GM21529 (cell line): ENCODE measurements around the gene HECTD4.
"Not testable (repeated sequence)": the region's sequence is repeated elsewhere in the genome, so short reads cannot be mapped to it uniquely, and the experiment has no call there.

Experiments
- ATAC-seq: cut with Tn5 transposase; IDR thresholded peaks from one replicate; pipeline ENCODE4 v1.9.1; 2021; ENCODE audit not compliant: unreplicated experiment

Gene HECTD4

GRCh38 chr12:112406519-112407488 lies 24.6 kb upstream of the HECTD4 start:
- no peak for ATAC-seq

DNA sequence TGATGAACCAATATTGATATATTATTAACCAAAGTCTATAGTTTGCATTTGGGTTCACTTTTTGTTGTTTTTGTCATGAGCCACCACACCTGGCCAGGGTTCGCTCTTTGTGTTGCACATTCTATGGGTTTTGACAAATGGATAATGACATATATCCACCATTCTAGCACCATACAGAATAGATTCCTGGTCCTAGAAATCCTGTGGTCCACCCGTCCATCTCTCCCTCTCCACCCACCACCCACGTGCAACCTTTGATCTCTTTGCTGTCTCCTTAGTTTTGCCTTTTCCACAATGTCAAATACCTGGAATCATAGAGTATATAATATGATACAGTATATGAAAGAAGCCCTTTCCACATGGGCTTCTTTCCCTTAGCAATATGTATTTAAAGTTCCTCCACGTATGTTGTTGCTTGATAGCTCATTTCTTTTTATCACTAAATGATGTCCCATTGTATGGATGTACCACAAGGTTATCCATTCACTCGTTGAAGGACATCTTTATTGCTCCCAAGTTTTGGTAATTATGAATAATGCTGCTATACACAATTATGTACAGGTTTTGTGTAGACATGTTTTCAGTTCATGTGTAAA lies 19.8 kb upstream of the HECTD4 start:
- no peak for ATAC-seq

- no peak for ATAC-seq
These were observed 18.8 kb upstream of the HECTD4 start for GRCh38 chr12:112401054-112401453.

GRCh38 chr12:112393328-112393727 lies 11.1 kb upstream of the HECTD4 start:
- ATAC-seq: no peak

DNA sequence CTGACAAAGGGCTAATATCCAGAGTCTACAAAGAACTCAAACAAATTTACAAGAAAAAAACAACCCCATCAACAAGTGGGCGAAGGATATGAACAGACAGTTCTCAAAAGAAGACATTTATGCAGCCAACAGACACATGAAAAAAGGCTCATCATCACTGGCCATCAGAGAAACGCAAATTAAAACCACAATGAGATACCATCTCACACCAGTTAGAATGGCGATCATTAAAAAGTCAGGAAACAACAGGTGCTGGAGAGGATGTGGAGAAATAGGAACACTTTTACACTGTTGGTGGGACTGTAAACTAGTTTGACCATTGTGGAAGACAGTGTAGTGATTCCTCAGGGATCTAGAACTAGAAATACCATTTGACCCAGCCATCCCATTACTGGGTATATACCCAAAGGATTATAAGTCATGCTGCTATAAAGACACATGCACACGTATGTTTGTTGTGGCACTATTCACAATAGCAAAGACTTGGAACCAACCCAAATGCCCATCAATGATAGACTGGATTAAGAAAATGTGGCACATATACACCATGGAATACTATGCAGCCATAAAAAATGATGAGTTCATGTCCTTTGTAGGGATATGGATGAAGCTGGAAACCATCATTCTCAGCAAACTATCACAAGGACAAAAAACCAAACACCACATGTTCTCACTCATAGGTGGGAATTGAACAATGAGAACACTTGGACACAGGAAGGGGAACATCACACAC lies 7.9 kb upstream of the HECTD4 start:
- not testable (repeated sequence) for ATAC-seq

- ATAC-seq: no peak
These were observed 7.0 kb upstream of the HECTD4 start for GRCh38 chr12:112389228-112389627.

DNA sequence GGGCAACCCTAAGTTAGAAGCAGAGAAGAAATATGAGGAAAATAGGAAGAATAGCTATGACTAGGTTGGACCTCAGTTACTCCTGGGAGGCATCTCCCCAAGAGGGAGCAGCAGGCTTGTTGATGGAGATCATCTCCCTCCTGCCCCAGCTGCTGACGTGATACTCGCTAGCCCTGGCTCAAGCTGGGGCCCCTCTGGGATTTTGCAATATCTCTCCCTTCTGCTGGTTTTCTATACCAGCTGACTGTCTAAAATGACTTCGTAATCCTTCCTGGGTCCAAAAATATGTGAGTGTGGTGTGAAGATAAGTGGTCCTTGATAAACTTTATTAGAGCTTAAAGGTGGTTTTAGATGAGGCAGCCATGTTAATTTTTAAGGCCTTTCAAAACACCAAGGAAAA lies 4.5 kb upstream of the HECTD4 start:
- no peak for ATAC-seq

DNA sequence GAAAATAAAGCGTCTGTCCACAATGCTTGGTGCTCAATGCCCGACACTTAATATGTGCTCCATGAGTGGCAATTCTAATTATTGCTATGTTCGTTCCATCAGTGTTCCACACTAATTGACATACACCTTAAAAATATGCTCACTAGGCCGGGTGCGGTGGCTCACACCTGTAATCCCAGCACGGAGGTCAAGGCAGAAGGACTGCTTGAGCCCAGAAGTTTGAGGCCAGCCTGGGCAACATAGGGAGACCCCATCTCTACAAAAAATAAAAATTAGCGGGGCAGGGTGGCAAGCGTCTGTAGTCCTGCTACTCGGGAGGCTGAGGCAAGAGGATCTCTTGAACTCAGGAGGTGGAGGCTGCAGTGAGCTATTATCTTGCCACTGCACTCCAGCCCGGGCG lies 635 bp upstream of the HECTD4 start:
- ATAC-seq: no peak

DNA sequence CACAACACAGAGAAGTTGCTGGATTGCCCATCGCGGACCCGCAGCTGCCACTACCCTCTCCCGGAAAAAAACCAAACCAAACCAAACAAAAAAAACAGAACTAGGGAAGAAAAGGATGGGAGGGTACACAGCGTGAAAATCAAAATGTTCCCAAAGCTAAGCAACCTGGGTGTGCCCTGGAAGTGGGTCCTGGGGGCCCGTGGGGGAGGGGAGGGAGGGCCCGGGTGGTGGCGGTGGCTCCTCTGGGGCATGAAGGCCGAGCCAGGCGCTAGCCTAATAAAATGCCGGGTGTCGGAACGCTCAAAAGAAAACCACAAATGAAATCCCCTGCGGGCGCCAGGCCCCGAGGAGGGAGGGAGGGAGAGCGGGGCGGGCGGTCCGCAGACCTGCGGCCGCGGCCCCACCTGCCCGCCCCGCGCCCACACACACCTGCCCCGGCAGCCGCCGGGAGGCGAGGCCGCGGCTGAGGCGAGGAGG lies 787 bp downstream of the HECTD4 start:
- ATAC-seq: peak; percentile 44

- no peak for ATAC-seq
These were observed 1.4 kb downstream of the HECTD4 start for GRCh38 chr12:112380663-112381405.

DNA sequence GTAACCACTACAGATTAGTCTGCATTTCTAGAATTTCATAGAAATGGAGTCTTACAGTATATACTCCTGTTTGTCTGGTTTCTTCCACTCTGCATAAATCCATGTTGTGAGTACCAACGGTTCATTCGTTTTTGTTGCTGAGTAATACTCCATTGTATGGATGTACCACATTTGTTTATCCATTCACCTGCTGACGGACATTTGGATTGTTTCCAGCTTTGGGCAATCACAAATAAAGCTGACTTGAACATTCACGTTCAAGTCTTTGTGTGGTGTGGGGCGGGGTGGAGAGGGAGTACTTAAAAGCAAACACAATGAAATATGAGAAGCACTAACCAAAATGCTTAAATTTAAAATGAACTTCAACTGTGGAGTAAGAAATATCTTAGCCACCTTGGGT lies 7.1 kb downstream of the HECTD4 start:
- ATAC-seq: no peak

DNA sequence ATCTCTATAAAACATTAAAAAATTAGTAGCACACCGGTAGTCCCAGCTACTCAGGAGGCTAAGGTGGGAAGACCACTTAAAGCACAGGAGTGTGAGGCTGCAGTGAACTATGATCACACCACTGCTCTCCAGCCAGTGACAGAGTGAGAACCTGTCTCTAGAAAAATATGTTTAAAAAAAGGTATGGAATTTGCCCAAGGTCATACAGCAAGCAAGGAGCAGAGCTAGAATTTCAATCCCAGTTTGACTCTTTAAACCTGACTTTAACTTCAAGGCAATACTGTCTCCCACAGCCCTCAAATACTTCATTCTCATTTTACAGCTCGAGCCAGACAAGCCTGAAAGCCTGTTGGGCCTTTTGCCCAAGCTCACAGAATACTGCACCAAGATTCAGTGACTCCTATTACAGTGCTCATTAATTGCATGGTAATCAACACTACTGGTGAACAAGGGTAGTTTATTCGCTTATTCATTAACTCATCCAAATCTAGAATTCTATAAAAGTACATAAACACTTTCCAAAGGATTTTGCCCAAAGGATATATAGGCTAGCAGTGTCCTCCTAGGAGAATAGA lies 8.0 kb downstream of the HECTD4 start:
- no peak for ATAC-seq

- ATAC-seq: no peak
These were observed 11.2 kb downstream of the HECTD4 start for GRCh38 chr12:112370868-112371510.

- ATAC-seq: no peak
These were observed 12.0 kb downstream of the HECTD4 start for GRCh38 chr12:112370199-112370598.

GRCh38 chr12:112368856-112369255 lies 13.4 kb downstream of the HECTD4 start:
- ATAC-seq: no peak

GRCh38 chr12:112367965-112368364 lies 14.3 kb downstream of the HECTD4 start:
- no peak for ATAC-seq

GRCh38 chr12:112362310-112362709 lies 19.9 kb downstream of the HECTD4 start:
- ATAC-seq: no peak

DNA sequence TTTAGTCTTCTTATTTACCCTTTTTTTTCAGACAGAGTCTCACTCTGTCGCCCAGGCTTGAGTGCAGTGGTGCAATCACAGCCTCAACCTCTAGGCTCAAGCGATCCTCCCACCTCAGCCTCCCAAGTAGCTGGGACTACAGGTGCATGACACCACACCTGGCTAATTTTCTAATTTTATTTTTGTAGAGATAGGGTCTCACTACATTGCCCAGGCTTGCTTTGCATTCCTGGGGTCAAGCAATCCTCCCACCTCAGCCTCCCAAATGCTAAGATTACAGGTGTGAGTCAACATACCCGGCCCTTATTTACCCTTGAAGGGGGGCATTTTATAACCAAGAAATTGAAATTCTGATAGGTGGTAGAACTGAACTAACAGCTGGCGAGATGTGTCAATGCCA lies 21.0 kb downstream of the HECTD4 start:
- ATAC-seq: no peak

GRCh38 chr12:112359290-112359689 lies 22.9 kb downstream of the HECTD4 start:
- ATAC-seq: no peak

- ATAC-seq: no peak
These were observed 25.0 kb downstream of the HECTD4 start for GRCh38 chr12:112357214-112357613.
